ENCODE measurements around the gene TAS1R2.
"Not testable (repeated sequence)": the region's sequence is repeated elsewhere in the genome, so short reads cannot be mapped to it uniquely, and the experiment has no call there.

The TAS1R2 gene

GRCh38 chr1:18883636-18884418 lies 24.4 kb upstream of the TAS1R2 start:
- DNase-seq (ENCODE audit: low read depth), result peak; percentile 77

DNA sequence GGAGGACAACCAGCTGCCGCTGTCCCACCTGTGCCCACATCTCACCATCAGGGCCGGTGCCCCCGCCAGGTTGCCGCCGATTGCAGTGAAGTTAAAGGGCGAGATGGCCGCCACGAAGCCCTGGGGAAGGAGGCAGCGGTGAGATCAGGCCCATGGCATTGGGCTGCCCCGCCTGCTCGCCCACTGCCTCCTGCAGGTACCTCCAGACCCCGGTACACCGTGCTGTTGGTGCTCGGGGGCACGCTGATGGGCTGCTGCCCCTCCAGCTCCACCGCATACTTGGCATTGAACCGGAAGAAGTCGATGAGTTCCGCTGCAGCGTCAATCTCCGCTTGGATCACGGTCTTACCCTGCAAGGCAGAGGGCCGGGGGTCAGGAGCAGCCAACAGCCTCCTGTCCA lies 23.6 kb upstream of the TAS1R2 start:
- no peak for DNase-seq (ENCODE audit: low read depth)

DNA sequence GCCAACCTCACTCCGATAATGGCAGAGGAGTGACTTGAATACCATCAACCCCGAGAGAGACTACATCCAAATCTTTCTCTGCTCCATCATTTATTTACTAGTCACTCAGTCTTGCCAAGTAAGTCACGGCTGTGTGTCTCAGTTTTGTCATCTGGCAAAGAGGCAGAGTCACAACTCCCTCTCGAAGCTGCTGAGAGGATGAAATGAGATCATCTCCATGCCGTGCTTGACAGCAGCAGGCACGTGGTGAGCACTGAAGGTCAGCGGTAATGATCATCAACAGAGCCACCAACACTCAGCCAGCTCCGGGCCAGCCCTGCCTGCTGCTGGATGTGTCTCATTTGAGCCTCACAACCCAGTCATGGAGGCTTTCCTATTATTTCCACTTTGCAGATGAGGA lies 23.0 kb upstream of the TAS1R2 start:
- no peak for DNase-seq (ENCODE audit: low read depth)

- DNase-seq (ENCODE audit: low read depth), result no peak
Measured at GRCh38 chr1:18881642-18882431, 22.4 kb upstream of the TAS1R2 start.

DNA sequence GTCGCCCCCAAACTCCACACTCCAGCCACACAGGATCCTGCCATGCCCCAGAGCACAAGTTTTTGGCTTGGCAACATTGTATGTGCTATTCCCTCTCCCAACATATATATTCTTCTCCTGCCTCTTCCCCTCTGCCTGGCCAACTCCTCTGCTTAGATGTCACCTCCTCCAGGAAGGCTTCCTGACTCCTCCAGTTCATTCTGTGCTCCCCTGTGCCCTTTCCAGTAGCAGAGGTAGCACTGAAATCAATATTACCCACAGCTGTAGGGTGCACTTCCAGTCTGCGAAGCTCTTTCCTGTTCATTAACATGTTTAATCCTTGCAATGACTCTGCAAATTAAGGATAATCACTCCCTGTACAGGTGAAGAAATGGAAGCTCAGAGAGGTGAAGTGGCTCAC lies 21.7 kb upstream of the TAS1R2 start:
- DNase-seq (ENCODE audit: low read depth), result no peak

DNA sequence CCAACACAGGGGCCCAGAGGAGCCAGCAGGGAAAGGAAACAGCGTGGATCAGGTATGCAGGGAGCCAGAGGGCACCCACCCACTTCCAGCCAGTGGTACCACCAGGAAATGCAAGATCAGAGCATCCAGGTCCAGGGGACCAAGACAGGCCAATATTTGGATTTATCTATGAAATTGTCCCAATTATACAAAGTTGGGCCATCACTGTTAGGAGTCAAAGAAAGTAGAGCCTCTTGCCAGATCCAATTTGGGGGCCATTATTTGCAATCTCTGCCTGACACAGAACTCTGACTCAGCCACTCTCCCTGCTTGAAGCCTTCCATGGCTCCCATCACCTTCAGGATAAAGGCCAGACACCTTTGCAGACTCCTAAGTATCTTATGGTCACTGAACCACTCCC lies 21.1 kb upstream of the TAS1R2 start:
- no peak for DNase-seq (ENCODE audit: low read depth)

- DNase-seq (ENCODE audit: low read depth), result no peak
Measured at GRCh38 chr1:18879791-18880309, 20.4 kb upstream of the TAS1R2 start.

- no peak for DNase-seq (ENCODE audit: low read depth)
Measured at GRCh38 chr1:18879215-18879790, 19.8 kb upstream of the TAS1R2 start.

DNA sequence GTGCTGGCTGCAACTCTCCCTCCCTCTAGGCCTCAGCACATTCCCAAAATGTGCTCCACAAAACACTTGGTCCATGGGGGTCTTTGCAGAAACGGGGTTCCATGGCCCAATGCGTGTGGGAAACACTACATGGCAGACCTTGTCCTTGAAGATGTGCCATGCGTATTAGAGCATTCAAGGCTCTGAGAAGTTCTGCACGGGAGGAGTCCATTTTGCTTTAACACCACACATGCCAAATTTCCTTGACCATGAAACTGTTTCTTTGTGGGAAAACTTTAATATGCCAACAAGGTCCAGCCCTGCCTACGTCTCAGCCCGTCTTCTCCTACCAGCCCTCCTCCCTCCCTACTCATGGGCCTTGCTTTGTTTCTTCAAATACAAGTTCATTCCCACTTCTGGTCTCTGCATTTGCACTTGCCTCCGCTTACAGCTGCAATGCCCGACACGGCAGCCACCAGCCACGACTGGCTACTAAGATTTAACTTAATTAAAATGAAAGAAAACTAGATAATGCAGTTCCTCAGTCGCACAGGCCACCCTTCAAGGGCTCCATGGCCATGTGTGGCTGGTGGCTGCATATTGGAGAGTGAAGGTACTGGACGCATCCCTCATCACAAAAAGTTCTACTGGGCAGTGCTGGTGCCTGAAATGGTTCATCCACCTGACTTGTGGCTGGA lies 19.2 kb upstream of the TAS1R2 start:
- DNase-seq (ENCODE audit: low read depth), result no peak

DNA sequence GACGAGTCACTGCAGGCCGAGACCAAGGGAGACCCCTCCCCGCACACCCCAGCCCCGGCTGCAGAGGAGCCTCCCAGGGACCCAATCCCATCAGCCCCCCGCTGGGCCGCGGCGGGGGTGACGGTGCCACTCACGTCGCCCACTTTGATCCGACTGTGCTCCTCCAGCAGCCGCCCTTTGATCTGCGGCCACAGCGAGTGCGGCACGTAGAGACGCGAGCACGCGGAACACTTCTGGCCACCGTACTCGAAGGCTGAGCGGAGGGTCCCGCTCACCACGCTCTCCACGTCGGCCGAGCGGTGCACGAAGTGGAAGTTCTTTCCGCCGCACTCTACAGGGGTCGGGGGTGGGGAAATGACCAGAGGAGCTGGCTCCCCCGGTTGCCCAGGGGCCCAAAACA lies 17.8 kb upstream of the TAS1R2 start:
- no peak for DNase-seq (ENCODE audit: low read depth)

- no peak for DNase-seq (ENCODE audit: low read depth)
Measured at GRCh38 chr1:18876210-18876609, 16.8 kb upstream of the TAS1R2 start.

DNA sequence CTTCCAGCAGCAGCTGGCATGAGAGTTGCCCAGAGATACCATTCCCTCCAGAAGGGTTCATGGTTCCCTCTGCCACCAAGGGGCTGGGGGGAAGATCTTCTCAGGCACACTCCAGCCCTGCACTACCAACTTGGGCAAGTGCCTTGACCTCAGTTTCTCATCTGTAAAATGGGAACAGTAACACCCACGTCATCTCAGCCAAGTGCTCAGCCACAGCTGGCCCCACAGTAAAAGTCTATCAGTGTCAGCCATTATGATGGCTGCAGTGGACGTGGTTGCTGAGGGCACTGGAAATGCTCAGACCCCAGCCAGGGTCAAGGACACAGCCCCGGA lies 16.3 kb upstream of the TAS1R2 start:
- no peak for DNase-seq (ENCODE audit: low read depth)

DNA sequence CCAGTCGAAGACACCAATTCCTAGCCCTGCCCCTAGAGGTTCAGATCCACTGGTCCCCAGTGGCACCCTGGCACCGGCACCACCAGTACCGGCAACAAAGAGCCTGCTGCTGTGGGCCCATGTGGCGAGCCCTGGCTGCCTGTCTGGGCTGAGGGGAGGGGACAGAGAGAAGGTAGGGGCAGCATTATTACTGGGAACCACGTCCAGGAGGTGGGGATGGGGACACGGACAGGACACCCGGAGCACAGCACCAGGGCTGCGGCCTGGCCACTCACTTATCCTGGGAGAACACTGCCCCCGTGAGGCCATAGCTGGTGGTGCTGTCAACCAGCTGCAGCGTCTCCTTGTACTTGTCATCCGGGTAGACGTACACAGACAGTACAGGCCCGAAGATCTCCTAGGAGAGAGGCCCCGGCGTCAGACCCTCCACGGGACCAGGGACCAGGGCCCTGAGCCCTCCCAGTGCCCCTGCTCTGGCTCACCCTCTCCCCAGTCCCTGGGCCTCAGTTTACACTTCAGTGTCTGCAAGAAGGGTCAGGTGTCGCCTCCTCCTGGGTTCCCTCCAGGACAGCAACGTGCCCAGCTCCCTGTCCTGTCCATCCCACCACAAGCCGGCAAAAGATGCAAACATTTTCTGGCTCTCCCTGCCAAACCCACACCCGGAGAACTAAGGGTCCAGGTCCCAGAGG lies 15.8 kb upstream of the TAS1R2 start:
- peak; percentile 77 for DNase-seq (ENCODE audit: low read depth)

GRCh38 chr1:18874600-18874999 lies 15.1 kb upstream of the TAS1R2 start:
- no peak for DNase-seq (ENCODE audit: low read depth)

- no peak for DNase-seq (ENCODE audit: low read depth)
Measured at GRCh38 chr1:18874036-18874435, 14.6 kb upstream of the TAS1R2 start.

GRCh38 chr1:18872071-18872611 lies 12.7 kb upstream of the TAS1R2 start:
- DNase-seq (ENCODE audit: low read depth), result no peak

DNA sequence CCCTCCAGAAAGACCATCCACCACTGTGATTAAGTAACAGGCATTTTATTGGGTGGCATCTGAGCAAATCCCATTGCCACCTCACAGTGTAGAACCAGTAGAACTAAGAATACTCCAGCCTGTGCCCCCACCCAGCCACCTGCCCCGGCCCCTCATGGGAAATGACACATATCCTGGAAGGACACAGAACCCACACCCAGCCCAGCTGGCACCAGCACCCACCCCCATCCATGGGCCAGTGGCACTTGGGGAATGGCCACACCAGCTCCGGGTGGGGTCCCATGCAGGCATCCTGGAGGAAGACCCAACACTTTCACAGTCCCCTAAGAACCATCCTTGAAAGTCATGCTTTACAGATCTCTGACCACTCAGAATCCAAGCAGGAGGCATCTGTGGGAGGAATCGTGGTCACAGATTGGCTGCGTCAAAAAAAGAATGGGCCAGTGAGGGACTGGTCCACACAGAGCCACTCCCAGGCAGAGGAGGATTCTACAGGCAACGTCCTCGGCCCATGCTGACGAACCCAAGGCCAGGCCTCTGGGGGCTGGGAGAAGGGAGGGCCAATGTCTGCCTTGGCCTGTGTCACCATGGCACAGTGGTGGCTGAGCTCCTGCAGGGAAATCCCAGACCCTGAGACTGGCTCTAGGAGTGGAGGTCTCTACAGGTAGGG lies 12.1 kb upstream of the TAS1R2 start:
- DNase-seq (ENCODE audit: low read depth), result no peak

GRCh38 chr1:18870957-18871356 lies 11.5 kb upstream of the TAS1R2 start:
- no peak for DNase-seq (ENCODE audit: low read depth)

- not testable (repeated sequence) for DNase-seq (ENCODE audit: low read depth)
Measured at GRCh38 chr1:18870595-18870865, 11.1 kb upstream of the TAS1R2 start.

GRCh38 chr1:18869847-18870594 lies 10.6 kb upstream of the TAS1R2 start:
- DNase-seq (ENCODE audit: low read depth), result no peak
